Measurements from ENCODE around the gene TAP1. TPM values are rescaled to one million over a fixed set of nuclear protein-coding genes. Genes with fewer than 3 reads are reported as not detected.

TAP1 gene
- total and polyA plus RNA-seq, 2 donors (not counting 3 experiments of a cell fraction or from before 2014, with no cell fraction given) = 15.6 to 25.9 TPM

DNA sequence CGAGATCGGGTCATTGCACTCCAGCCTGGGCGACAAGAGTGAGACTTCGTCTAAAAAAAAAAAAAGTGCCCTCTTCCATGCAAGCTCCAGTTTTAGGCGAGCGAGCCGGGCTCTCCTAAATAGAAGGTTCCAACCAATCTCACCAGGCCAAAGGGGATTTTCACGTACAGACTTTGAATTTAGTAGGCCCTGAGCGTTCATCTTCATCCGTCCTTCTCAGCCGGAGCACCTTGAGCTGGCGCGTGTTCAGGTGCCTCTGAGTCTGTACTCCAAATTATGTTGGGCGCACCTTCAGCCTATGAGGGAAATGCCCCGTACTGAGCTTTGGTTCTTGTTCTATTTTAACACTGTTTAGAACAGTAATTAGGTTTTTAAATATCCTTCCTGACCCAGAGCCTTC lies 14.1 kb downstream of the TAP1 start:
- POLR2A ChIA-PET = no interaction called here
- H3K4me1 ChIP-seq (ENCODE audit: control insufficient read depth, extremely low read depth, insufficient read depth, low read length) = peaks cover 12% of the 10 kb centered on the region
- H3K9me1 ChIP-seq (replicated peaks; ENCODE audit: control insufficient read depth, extremely low read depth, insufficient read depth, low read length) = no peaks in the 10 kb centered on the region
- FAIRE-seq = no peak
- no peak overlapping the region for H2AFZ ChIP-seq (ENCODE audit: low read depth, low read length)
- no peaks in the 10 kb centered on the region for H3K9me3 ChIP-seq (replicated peaks; ENCODE audit: control insufficient read depth, insufficient read depth, low read length)
- H3K27ac ChIP-seq (ENCODE audit: insufficient read depth, low read depth, low read length) = no peak overlapping the region
- H3K79me2 ChIP-seq (ENCODE audit: control insufficient read depth, insufficient read depth, low read length) = peaks cover 9% of the 10 kb centered on the region
- H3K27me3 ChIP-seq (ENCODE audit: control insufficient read depth in 2 of 2, insufficient read depth in 2 of 2, low read length in 2 of 2) = no peaks in the 10 kb centered on the region
- no peaks in the 10 kb centered on the region for H4K20me1 ChIP-seq (replicated peaks; ENCODE audit: control insufficient read depth, extremely low read depth, insufficient read depth, low read length)
- H3K9ac ChIP-seq (replicated peaks; ENCODE audit: extremely low read depth, insufficient read depth, low read length) = no peak overlapping the region
- no peak for DNase-seq (ENCODE audit: low read depth, low spot score)
- CTCF ChIA-PET = interaction anchor here (0.6 to 11.0 kb wide), 18 partner anchors 11 to 616 kb away, joined by 3 to 397 read pairs (median 13); partner anchors contain the start of genes HLA-DMA, PSMB9 and TAP1
- intact Hi-C loops (cut with micrococcal nuclease) = loop anchor here (2.0 kb wide), 1 partner anchor 145 kb away; no protein-coding TSS in a partner anchor
- BruUV-seq (replicated peaks) = no TSS peak
- dilution Hi-C loops (cut with MboI; ENCODE audit: extremely low pct_ligation_motif_present, low sequenced_read_pairs) = no loop called here
- no peak overlapping the region for H3K4me2 ChIP-seq (ENCODE audit: insufficient read depth, low read length)
- H3K36me3 ChIP-seq (ENCODE audit: control insufficient read depth in 2 of 2, extremely low read depth in 1 of 2, insufficient read depth in 2 of 2, low read length in 2 of 2) = peaks cover 0 to 3% of the 10 kb centered on the region in 2 experiments
- TF ChIP-seq JUN (IDR thresholded peaks at IDR 0.05; ENCODE audit: borderline replicate concordance, insufficient read depth, insufficient read length, low read depth) (no peak), POLR2A (IDR thresholded peaks at IDR 0.05; ENCODE audit: low read depth, low read length) (no peak), MYC (IDR thresholded peaks at IDR 0.05; ENCODE audit: low read depth, low read length) (no peak), GATA2 (IDR thresholded peaks at IDR 0.05; ENCODE audit: insufficient read depth, insufficient read length, low read depth, low read length) (no peak), FOS (IDR thresholded peaks at IDR 0.05; ENCODE audit: borderline replicate concordance, insufficient read depth, low read length) (no peak), EZH2 (IDR thresholded peaks at IDR 0.05; ENCODE audit: borderline replicate concordance, low read depth, low read length, severe bottlenecking) (no peak), POLR2AphosphoS5 (IDR thresholded peaks at IDR 0.05; ENCODE audit: insufficient read depth, low read depth, low read length) (no peak)
- TF ChIP-seq, protein P1, sequence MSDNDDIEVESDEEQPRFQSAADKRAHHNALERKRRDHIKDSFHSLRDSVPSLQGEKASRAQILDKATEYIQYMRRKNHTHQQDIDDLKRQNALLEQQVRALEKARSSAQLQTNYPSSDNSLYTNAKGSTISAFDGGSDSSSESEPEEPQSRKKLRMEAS (IDR thresholded peaks at IDR 0.05; ENCODE audit: insufficient read depth, insufficient read length) = no peak
- TF ChIP-seq, protein P2, sequence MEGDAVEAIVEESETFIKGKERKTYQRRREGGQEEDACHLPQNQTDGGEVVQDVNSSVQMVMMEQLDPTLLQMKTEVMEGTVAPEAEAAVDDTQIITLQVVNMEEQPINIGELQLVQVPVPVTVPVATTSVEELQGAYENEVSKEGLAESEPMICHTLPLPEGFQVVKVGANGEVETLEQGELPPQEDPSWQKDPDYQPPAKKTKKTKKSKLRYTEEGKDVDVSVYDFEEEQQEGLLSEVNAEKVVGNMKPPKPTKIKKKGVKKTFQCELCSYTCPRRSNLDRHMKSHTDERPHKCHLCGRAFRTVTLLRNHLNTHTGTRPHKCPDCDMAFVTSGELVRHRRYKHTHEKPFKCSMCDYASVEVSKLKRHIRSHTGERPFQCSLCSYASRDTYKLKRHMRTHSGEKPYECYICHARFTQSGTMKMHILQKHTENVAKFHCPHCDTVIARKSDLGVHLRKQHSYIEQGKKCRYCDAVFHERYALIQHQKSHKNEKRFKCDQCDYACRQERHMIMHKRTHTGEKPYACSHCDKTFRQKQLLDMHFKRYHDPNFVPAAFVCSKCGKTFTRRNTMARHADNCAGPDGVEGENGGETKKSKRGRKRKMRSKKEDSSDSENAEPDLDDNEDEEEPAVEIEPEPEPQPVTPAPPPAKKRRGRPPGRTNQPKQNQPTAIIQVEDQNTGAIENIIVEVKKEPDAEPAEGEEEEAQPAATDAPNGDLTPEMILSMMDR (IDR thresholded peaks at IDR 0.05; ENCODE audit: extremely low read depth in 1 of 2, insufficient read depth in 1 of 2, low read depth in 1 of 2, low read length in 2 of 2) = no peak
- H3K4me3 ChIP-seq (replicated peaks in 1 of 3; ENCODE audit: insufficient read depth in 1 of 3, low read depth in 1 of 3, low read length in 3 of 3) = no peak overlapping the region
